Erythroblast (primary cell): ENCODE data around the gene KIF26B.

Experiments used
- GATA1 ChIP-seq: IDR thresholded peaks from 2 replicates; pipeline ENCODE4 v1.6.1; 2011; ENCODE audit warnings: low read depth, mild to moderate bottlenecking, control low read depth, low read length, moderate library complexity
- POLR2A ChIP-seq: IDR thresholded peaks from 2 replicates; pipeline ENCODE4 v1.6.1; 2011; ENCODE audit warnings: mild to moderate bottlenecking, low read length

GRCh38 chr1:245687152-245687635 lies 532.4 kb downstream of the KIF26B start:
- TF ChIP-seq POLR2A = no peak
- no peak for TF ChIP-seq GATA1
